ENCODE results near the gene CLEC18A.
"Not testable (repeated sequence)": the region's sequence is repeated elsewhere in the genome, so short reads cannot be mapped to it uniquely, and the experiment has no call there.

Gene CLEC18A

GRCh38 chr16:70010615-70011014 is 59.5 kb downstream of the CLEC18A start:
- not testable (repeated sequence) for DNase-seq (ENCODE audit: low read depth, low spot score); H3K9ac ChIP-seq (ENCODE audit: insufficient read length, low read depth); H3K4me1 ChIP-seq (ENCODE audit: insufficient read depth, insufficient read length); H3K9me3 ChIP-seq (ENCODE audit: insufficient read depth, low read length); H3K4me3 ChIP-seq (ENCODE audit: insufficient read length, low read depth); H3K36me3 ChIP-seq (ENCODE audit: insufficient read depth, insufficient read length, low read length); H3K27me3 ChIP-seq (ENCODE audit: insufficient read depth, insufficient read length)

GRCh38 chr16:70011120-70011519 is 60.0 kb downstream of the CLEC18A start:
- H3K4me1 ChIP-seq (ENCODE audit: insufficient read depth, insufficient read length); H3K36me3 ChIP-seq (ENCODE audit: insufficient read depth, insufficient read length, low read length); H3K27me3 ChIP-seq (ENCODE audit: insufficient read depth, insufficient read length); H3K9ac ChIP-seq (ENCODE audit: insufficient read length, low read depth); H3K4me3 ChIP-seq (ENCODE audit: insufficient read length, low read depth); H3K9me3 ChIP-seq (ENCODE audit: insufficient read depth, low read length); DNase-seq (ENCODE audit: low read depth, low spot score): not testable (repeated sequence)

GRCh38 chr16:70012354-70012753 is 61.2 kb downstream of the CLEC18A start:
- not testable (repeated sequence) for H3K27me3 ChIP-seq (ENCODE audit: insufficient read depth, insufficient read length); H3K4me3 ChIP-seq (ENCODE audit: insufficient read length, low read depth); DNase-seq (ENCODE audit: low read depth, low spot score); H3K4me1 ChIP-seq (ENCODE audit: insufficient read depth, insufficient read length); H3K9me3 ChIP-seq (ENCODE audit: insufficient read depth, low read length); H3K9ac ChIP-seq (ENCODE audit: insufficient read length, low read depth)
- peaks cover 17% of the 10 kb centered on the region for H3K36me3 ChIP-seq (ENCODE audit: insufficient read depth, insufficient read length, low read length)

DNA sequence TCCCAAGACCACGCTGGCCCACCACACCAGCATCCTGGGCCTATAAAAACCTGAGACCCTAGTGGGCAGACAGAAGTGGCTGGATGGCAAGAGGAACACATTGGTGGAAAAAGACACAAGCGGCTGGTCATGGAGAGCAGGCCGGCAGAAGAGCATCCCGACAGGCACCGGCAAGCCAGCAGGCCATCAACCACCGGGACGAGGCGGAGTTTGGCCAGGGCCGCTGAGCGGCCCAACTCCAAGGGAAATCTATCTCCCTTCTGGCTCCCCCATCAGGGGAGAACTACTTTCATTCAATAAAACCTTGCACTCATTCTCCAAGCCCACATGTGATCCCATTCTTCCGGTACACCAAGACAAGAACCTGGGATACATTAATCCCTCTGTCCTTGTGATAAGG is 61.8 kb downstream of the CLEC18A start:
- not testable (repeated sequence) for H3K9me3 ChIP-seq (ENCODE audit: insufficient read depth, low read length); DNase-seq (ENCODE audit: low read depth, low spot score); H3K27me3 ChIP-seq (ENCODE audit: insufficient read depth, insufficient read length); H3K4me1 ChIP-seq (ENCODE audit: insufficient read depth, insufficient read length); H3K9ac ChIP-seq (ENCODE audit: insufficient read length, low read depth); H3K4me3 ChIP-seq (ENCODE audit: insufficient read length, low read depth)
- peaks cover 20% of the 10 kb centered on the region for H3K36me3 ChIP-seq (ENCODE audit: insufficient read depth, insufficient read length, low read length)

All from NT2/D1 (cell line).